ENCODE results near the gene HMCN1. TPM values are rescaled to one million over a fixed set of nuclear protein-coding genes. Genes with fewer than 3 reads are reported as not detected.
A peak's percentile ranks its signal among the peaks of the same experiment; 100 is the strongest.

The HMCN1 gene
- total RNA-seq, 1 experiment from 2014 or later = 0.12 TPM

GRCh38 chr1:185693654-185694053 lies 40.5 kb upstream of the HMCN1 start:
- intact Hi-C loops (cut with micrococcal nuclease) = no loop called here
- POLR2A ChIA-PET = no interaction called here
- no peak for DNase-seq (ENCODE audit: unreplicated experiment)

GRCh38 chr1:185694081-185694480 lies 40.1 kb upstream of the HMCN1 start:
- no peak overlapping the region for H3K4me3 Mint-ChIP-seq (ENCODE audit: unreplicated experiment)
- intact Hi-C loops (cut with micrococcal nuclease) = no loop called here
- DNase-seq (ENCODE audit: unreplicated experiment) = no peak
- peak overlapping the region; percentile 4 for H3K27ac Mint-ChIP-seq (ENCODE audit: low read depth, unreplicated experiment)
- H3K4me1 Mint-ChIP-seq (ENCODE audit: insufficient read depth, unreplicated experiment) = peaks cover 6% of the 10 kb centered on the region
- TF ChIP-seq CTCF (IDR thresholded peaks at IDR 0.05; ENCODE audit: unreplicated experiment) = no peak
- H3K9me3 Mint-ChIP-seq (ENCODE audit: unreplicated experiment) = no peaks in the 10 kb centered on the region
- H3K27me3 Mint-ChIP-seq (ENCODE audit: insufficient read depth, unreplicated experiment) = no peaks in the 10 kb centered on the region
- ChIA-PET POLR2A (interaction anchor here (0.7 to 0.8 kb wide), 2 partner anchors 10 to 43 kb away, joined by 3 read pairs; no protein-coding TSS in a partner anchor), CTCF (interaction anchor here (0.6 to 5.3 kb wide), 10 partner anchors 10 to 887 kb away, joined by 3 to 53 read pairs (median 4); no protein-coding TSS in a partner anchor)
- no TSS peak for BruUV-seq (replicated peaks)
- H3K36me3 Mint-ChIP-seq (ENCODE audit: insufficient read depth, unreplicated experiment) = no peaks in the 10 kb centered on the region

More at GRCh38 chr1:185693654-185694053, 40.5 kb upstream of the HMCN1 start:
- BruUV-seq (replicated peaks) = no TSS peak
- H3K4me1 Mint-ChIP-seq (ENCODE audit: insufficient read depth, unreplicated experiment) = peaks cover 6% of the 10 kb centered on the region
- CTCF ChIA-PET = interaction anchor here (0.6 to 5.3 kb wide), 8 partner anchors 10 to 884 kb away, joined by 3 to 53 read pairs (median 4); no protein-coding TSS in a partner anchor
- no peak overlapping the region for H3K4me3 Mint-ChIP-seq (ENCODE audit: unreplicated experiment)
- no peaks in the 10 kb centered on the region for H3K27me3 Mint-ChIP-seq (ENCODE audit: insufficient read depth, unreplicated experiment)
- H3K27ac Mint-ChIP-seq (ENCODE audit: low read depth, unreplicated experiment) = no peak overlapping the region
- no peaks in the 10 kb centered on the region for H3K9me3 Mint-ChIP-seq (ENCODE audit: unreplicated experiment)
- no peaks in the 10 kb centered on the region for H3K36me3 Mint-ChIP-seq (ENCODE audit: insufficient read depth, unreplicated experiment)
- TF ChIP-seq CTCF (IDR thresholded peaks at IDR 0.05; ENCODE audit: unreplicated experiment) = no peak

- Mint-ChIP-seq H3K27ac (ENCODE audit: low read depth, unreplicated experiment) (no peak overlapping the region), H3K4me3 (ENCODE audit: unreplicated experiment) (no peak overlapping the region), H3K9me3 (ENCODE audit: unreplicated experiment) (no peaks in the 10 kb centered on the region), H3K27me3 (ENCODE audit: insufficient read depth, unreplicated experiment) (no peaks in the 10 kb centered on the region), H3K4me1 (ENCODE audit: insufficient read depth, unreplicated experiment) (peaks cover 6% of the 10 kb centered on the region), H3K36me3 (ENCODE audit: insufficient read depth, unreplicated experiment) (no peaks in the 10 kb centered on the region)
- TF ChIP-seq CTCF (IDR thresholded peaks at IDR 0.05; ENCODE audit: unreplicated experiment) = peak; percentile 26
- peak; percentile 16 for DNase-seq (ENCODE audit: unreplicated experiment)
- no TSS peak for BruUV-seq (replicated peaks)
- ChIA-PET CTCF (interaction anchor here (0.6 to 5.3 kb wide), 11 partner anchors 15 to 890 kb away, joined by 3 to 53 read pairs (median 4); no protein-coding TSS in a partner anchor), POLR2A (interaction anchor here (0.8 to 0.9 kb wide), 2 partner anchors 379 to 382 kb away, joined by 3 to 5 read pairs; partner anchors contain the start of gene IVNS1ABP)
- intact Hi-C loops (cut with micrococcal nuclease) = no loop called here
Measured at GRCh38 chr1:185695299-185695698, 38.9 kb upstream of the HMCN1 start.

GRCh38 chr1:185696422-185697150 lies 37.6 kb upstream of the HMCN1 start:
- ChIA-PET CTCF (interaction anchor here (0.5 to 5.3 kb wide), 18 partner anchors 11 to 891 kb away, joined by 3 to 53 read pairs (median 3); no protein-coding TSS in a partner anchor), POLR2A (interaction anchor here (0.7 to 1.3 kb wide), 4 partner anchors 9 to 383 kb away, joined by 3 to 5 read pairs (median 4); no protein-coding TSS in a partner anchor)
- Mint-ChIP-seq H3K27ac (ENCODE audit: low read depth, unreplicated experiment) (no peak overlapping the region), H3K4me3 (ENCODE audit: unreplicated experiment) (no peak overlapping the region), H3K4me1 (ENCODE audit: insufficient read depth, unreplicated experiment) (peaks cover 6% of the 10 kb centered on the region), H3K27me3 (ENCODE audit: insufficient read depth, unreplicated experiment) (no peaks in the 10 kb centered on the region), H3K9me3 (ENCODE audit: unreplicated experiment) (no peaks in the 10 kb centered on the region), H3K36me3 (ENCODE audit: insufficient read depth, unreplicated experiment) (no peaks in the 10 kb centered on the region)
- no TSS peak for BruUV-seq (replicated peaks)
- TF ChIP-seq CTCF (IDR thresholded peaks at IDR 0.05; ENCODE audit: unreplicated experiment) = no peak
- intact Hi-C loops (cut with micrococcal nuclease) = no loop called here
- DNase-seq (ENCODE audit: unreplicated experiment) = no peak
